Stimulated activated CD4-positive, alpha-beta T cell treated with anti-CD3 and anti-CD28 coated beads, Interleukin-2, amount 100 ng/mL, for 4 hours (primary cell): ENCODE results near the gene FOSL1.
"Not testable (repeated sequence)": the region's sequence is repeated elsewhere in the genome, so short reads cannot be mapped to it uniquely, and the experiment has no call there.

Experiments used
- DNase-seq: peaks from one replicate; pipeline ENCODE4 v3.0.0-alpha.2; 2020; ENCODE audit warnings: low read depth

Gene FOSL1

GRCh38 chr11:65852508-65853245 is 47.5 kb downstream of the FOSL1 start:
- no peak for DNase-seq

- DNase-seq = no peak
These were observed 48.2 kb downstream of the FOSL1 start for GRCh38 chr11:65851811-65852507.

- no peak for DNase-seq
These were observed 49.1 kb downstream of the FOSL1 start for GRCh38 chr11:65851083-65851579.

- DNase-seq = no peak
These were observed 49.7 kb downstream of the FOSL1 start for GRCh38 chr11:65850217-65851082.

- DNase-seq = no peak
These were observed 50.4 kb downstream of the FOSL1 start for GRCh38 chr11:65849771-65850216.

- DNase-seq = no peak
These were observed 50.8 kb downstream of the FOSL1 start for GRCh38 chr11:65849366-65849765.

- not testable (repeated sequence) for DNase-seq
These were observed 51.5 kb downstream of the FOSL1 start for GRCh38 chr11:65848693-65849092.

- no peak for DNase-seq
These were observed 52.4 kb downstream of the FOSL1 start for GRCh38 chr11:65847746-65848145.

GRCh38 chr11:65844231-65844872 is 55.8 kb downstream of the FOSL1 start:
- no peak for DNase-seq

GRCh38 chr11:65843811-65844210 is 56.4 kb downstream of the FOSL1 start:
- no peak for DNase-seq

GRCh38 chr11:65842144-65842543 is 58.0 kb downstream of the FOSL1 start:
- no peak for DNase-seq
